Fibroblast of villous mesenchyme (primary cell): ENCODE results near the gene RHBDL2. TPM values are rescaled to one million over a fixed set of nuclear protein-coding genes. Genes with fewer than 3 reads are reported as not detected.
"Not testable (repeated sequence)": the region's sequence is repeated elsewhere in the genome, so short reads cannot be mapped to it uniquely, and the experiment has no call there.

ENCODE experiments used
- DNase-seq: peaks from one replicate; pipeline ENCODE4 v3.0.0-alpha.2; 2010; ENCODE audit warnings: low read depth
- H3K4me3 ChIP-seq: 2 replicates; pipeline ENCODE4 v1.5.1; 2011; ENCODE audit warnings: low read depth, mild to moderate bottlenecking, low read length
- small RNA-seq: library from RNA; depleted of rRNA; stranded (forward); fragments of <200 nt; gene quantifications from one replicate; pipeline ENCODE3, GENCODE V24; 2012
- total RNA-seq: library from RNA; depleted of rRNA; stranded (reverse); fragments of >200 nt; gene quantifications from 2 replicates; pipeline ENCODE4 v1.2.3, GENCODE V29; 2012
- TF ChIP-seq, protein P1 (sequence below): IDR thresholded peaks from 2 replicates; pipeline ENCODE4 v1.5.1; 2012; ENCODE audit warnings: low read depth, mild to moderate bottlenecking, low read length; ENCODE audit not compliant: insufficient read depth

RHBDL2 gene
- total RNA-seq, 1 donor = 1.7 TPM

DNA sequence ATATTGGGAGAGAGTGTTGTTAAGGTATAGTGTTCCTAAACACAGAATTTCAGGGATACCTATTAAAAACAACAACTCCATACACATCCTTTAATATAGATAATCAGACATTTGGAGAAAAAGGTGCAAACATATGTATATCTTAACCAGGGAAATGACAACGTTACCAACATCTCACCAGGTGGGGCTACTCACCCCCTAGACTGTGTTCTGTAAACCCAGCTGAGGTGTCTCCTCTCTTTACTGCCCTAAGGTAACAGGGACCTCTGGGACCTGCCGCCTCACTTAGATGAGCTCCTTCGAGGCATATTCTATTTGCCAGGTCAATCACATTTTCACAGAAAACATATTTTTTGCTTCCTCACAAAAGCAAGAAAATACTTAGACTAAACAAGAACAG is 95.4 kb downstream of the RHBDL2 start:
- no peak overlapping the region for H3K4me3 ChIP-seq
- DNase-seq = no peak
- TF ChIP-seq, protein P1, sequence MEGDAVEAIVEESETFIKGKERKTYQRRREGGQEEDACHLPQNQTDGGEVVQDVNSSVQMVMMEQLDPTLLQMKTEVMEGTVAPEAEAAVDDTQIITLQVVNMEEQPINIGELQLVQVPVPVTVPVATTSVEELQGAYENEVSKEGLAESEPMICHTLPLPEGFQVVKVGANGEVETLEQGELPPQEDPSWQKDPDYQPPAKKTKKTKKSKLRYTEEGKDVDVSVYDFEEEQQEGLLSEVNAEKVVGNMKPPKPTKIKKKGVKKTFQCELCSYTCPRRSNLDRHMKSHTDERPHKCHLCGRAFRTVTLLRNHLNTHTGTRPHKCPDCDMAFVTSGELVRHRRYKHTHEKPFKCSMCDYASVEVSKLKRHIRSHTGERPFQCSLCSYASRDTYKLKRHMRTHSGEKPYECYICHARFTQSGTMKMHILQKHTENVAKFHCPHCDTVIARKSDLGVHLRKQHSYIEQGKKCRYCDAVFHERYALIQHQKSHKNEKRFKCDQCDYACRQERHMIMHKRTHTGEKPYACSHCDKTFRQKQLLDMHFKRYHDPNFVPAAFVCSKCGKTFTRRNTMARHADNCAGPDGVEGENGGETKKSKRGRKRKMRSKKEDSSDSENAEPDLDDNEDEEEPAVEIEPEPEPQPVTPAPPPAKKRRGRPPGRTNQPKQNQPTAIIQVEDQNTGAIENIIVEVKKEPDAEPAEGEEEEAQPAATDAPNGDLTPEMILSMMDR = no peak

DNA sequence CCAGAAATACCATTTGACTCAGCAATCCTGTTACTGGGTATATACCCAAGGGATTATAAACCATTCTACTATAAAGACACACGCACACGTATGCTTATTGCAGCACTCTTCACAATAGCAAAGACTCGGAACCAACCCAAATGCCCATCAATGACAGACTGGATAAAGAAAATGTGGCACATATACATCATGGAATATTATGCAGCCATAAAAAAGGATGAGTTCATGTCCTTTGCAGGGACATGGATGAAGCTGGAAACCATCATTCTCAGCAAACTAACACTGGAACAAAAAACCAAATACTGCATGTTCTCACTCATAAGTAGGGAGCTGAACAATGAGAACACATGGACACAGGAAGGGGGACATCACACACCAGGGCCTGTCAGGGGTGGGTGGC is 96.5 kb downstream of the RHBDL2 start:
- not testable (repeated sequence) for DNase-seq, H3K4me3 ChIP-seq

DNA sequence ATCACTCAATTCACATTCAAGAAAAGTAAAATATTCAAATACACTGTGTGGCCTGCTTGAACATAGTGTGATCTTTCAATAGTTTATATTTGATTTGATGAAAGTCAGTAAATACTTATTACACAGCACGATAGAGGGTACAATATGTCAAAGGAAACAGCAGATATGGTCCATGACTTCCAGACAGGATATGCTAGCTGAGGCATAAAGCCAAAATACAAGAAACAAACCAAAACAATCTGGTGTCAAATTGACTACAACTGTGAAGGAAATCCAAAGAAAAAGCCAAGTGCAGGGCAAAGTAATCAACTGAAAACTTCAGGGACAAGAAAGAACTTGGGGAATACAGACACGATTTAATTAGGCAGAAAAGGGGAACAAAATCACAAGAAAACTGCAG is 101.3 kb downstream of the RHBDL2 start:
- no peak overlapping the region for H3K4me3 ChIP-seq
- TF ChIP-seq, protein P1 = no peak
- DNase-seq = no peak

DNA sequence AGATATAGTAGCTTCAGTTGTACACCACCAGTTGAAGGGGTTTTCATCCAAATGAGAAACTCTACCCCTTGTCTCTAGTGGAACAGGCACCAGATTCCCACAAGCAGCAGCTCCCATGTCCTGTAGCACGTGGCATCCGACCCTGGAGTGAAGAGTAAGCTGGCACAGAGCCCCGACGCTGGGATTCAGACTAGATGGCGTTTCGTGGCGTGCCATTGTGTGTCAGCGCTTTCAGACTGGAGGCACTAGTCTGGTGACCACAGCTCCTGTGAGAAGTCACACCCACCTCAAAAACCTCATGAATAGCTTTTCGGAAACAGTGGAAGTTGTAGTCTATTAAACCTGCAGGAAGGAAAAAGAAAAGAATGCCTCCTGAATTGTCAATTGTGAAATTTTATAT is 102.3 kb downstream of the RHBDL2 start:
- no peak for DNase-seq
- H3K4me3 ChIP-seq = no peak overlapping the region
- TF ChIP-seq, protein P1 = no peak

DNA sequence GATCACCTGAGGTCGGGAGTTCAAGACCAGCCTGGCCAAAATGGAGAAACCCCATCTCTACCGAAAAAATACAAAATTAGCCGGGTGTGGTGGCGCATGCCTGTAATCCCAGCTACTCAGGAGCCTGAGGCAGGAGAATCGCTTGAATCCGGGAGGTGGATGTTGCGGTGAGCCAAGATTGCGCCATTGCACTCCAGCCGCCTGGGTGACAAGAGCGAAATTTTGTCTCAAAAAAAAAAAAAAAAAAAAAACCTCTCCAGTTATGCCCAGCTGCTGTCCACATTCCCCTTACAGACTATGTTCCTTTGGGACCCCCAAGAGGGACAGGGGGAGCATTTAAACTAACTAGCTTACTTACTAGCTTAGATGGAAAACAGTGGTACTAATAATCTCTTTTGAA is 105.3 kb downstream of the RHBDL2 start:
- not testable (repeated sequence) for H3K4me3 ChIP-seq, DNase-seq

Small RNA genes lying within 50 kb of the gene (small RNA-seq; reads per million reads assigned to genes)
- gene GJA9-MYCBP (not detected), gene RF00019 (not detected), gene RNU6-605P (not detected)

Other genes with a start within 250 kb of the RHBDL2 start
- gene RRAGC, start 82.1 kb downstream of the RHBDL2 start, total RNA-seq = 21.2 and 25.1 TPM in 2 replicates
- 6.1 and 11.2 TPM in 2 replicates for gene MYCBP, start 68.5 kb downstream of the RHBDL2 start, total RNA-seq
- not detected in 2 replicates for gene GJA9, start 60.2 kb downstream of the RHBDL2 start, total RNA-seq
- gene AKIRIN1, start 49.4 kb upstream of the RHBDL2 start, total RNA-seq = 44.1 and 69.5 TPM in 2 replicates
- 285 and 325 TPM in 2 replicates for gene NDUFS5, start 84.5 kb upstream of the RHBDL2 start, total RNA-seq